ENCODE measurements around the gene SMAD1. TPM values are rescaled to one million over a fixed set of nuclear protein-coding genes. Genes with fewer than 3 reads are reported as not detected.

SMAD1 gene
- total RNA-seq, 1 donor = 36.0 TPM

DNA sequence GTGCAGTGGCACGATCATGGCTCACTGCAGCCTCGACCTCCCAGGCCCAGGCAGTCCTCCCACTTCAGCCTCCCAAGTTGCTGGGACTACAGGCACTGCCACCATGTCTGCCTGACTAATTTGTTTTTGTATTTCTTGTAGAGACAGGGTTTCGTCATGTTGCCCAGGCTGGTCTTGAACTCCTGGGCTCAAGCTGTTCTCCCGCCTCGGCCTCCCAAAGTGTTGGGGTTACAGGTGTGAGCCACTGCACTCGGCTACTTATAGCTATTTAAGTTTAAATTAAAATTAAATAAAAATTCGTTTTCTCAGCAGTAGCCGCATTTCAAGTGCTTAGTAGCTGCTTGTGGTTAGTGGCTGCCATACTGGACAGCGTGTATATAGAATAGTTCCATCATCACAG is 3.5 kb downstream of the SMAD1 start:
- no peak for DNase-seq (ENCODE audit: low read depth)
- H3K4me3 ChIP-seq (ENCODE audit: low read depth, low read length) = no peak overlapping the region
- TF ChIP-seq, protein P1, sequence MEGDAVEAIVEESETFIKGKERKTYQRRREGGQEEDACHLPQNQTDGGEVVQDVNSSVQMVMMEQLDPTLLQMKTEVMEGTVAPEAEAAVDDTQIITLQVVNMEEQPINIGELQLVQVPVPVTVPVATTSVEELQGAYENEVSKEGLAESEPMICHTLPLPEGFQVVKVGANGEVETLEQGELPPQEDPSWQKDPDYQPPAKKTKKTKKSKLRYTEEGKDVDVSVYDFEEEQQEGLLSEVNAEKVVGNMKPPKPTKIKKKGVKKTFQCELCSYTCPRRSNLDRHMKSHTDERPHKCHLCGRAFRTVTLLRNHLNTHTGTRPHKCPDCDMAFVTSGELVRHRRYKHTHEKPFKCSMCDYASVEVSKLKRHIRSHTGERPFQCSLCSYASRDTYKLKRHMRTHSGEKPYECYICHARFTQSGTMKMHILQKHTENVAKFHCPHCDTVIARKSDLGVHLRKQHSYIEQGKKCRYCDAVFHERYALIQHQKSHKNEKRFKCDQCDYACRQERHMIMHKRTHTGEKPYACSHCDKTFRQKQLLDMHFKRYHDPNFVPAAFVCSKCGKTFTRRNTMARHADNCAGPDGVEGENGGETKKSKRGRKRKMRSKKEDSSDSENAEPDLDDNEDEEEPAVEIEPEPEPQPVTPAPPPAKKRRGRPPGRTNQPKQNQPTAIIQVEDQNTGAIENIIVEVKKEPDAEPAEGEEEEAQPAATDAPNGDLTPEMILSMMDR (IDR thresholded peaks at IDR 0.05; ENCODE audit: insufficient read depth, low read length) = no peak

DNA sequence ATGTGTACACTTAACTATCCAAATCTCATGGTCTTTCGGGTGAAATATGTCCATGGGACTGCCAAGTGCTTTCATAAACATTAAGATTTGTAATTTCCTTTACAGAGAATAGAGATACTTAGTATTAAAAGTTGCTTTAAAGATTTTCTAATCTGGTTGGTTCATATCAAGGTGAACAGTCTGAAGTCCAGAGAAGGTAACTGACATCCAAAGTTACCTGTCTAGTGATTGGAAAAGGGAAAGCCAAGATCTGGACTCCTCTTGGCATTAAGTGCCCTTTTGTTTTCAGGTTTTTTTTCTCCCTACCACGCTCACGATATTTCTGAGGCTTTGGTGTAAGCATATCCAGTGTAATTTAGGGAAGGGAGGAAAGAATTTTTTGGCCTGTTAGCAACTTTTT is 5.0 kb downstream of the SMAD1 start:
- TF ChIP-seq, protein P1 (IDR thresholded peaks at IDR 0.05; ENCODE audit: insufficient read depth, low read length) = no peak
- no peak overlapping the region for H3K4me3 ChIP-seq (ENCODE audit: low read depth, low read length)
- DNase-seq (ENCODE audit: low read depth) = no peak

- TF ChIP-seq, protein P1 (IDR thresholded peaks at IDR 0.05; ENCODE audit: insufficient read depth, low read length) = no peak
- no peak for DNase-seq (ENCODE audit: low read depth)
- no peak overlapping the region for H3K4me3 ChIP-seq (ENCODE audit: low read depth, low read length)
Measured at GRCh38 chr4:145487631-145488030, 6.0 kb downstream of the SMAD1 start.

GRCh38 chr4:145488310-145488709 is 6.7 kb downstream of the SMAD1 start:
- TF ChIP-seq, protein P1 (IDR thresholded peaks at IDR 0.05; ENCODE audit: insufficient read depth, low read length) = no peak
- DNase-seq (ENCODE audit: low read depth) = no peak
- H3K4me3 ChIP-seq (ENCODE audit: low read depth, low read length) = no peak overlapping the region

DNA sequence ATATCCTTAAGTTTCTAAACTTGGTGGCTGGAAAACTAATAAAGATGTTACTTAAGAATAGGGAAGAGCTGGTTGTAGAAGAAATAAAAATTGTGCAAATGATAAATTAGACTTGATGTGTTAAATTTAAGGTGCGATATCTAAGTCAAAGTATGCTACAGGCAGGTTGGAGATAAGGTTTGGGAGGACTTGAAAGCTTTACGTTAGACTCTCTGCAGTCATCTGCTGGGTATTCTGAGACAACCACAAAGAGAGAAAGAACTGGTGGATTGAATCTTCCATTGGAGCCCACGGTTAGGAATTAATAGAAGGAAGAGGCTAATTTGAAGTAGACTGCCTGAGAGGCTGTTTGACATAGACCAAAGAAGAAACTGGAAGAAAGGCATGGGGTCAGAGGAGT is 7.9 kb downstream of the SMAD1 start:
- TF ChIP-seq, protein P1 (IDR thresholded peaks at IDR 0.05; ENCODE audit: insufficient read depth, low read length) = no peak
- H3K4me3 ChIP-seq (ENCODE audit: low read depth, low read length) = no peak overlapping the region
- DNase-seq (ENCODE audit: low read depth) = no peak

DNA sequence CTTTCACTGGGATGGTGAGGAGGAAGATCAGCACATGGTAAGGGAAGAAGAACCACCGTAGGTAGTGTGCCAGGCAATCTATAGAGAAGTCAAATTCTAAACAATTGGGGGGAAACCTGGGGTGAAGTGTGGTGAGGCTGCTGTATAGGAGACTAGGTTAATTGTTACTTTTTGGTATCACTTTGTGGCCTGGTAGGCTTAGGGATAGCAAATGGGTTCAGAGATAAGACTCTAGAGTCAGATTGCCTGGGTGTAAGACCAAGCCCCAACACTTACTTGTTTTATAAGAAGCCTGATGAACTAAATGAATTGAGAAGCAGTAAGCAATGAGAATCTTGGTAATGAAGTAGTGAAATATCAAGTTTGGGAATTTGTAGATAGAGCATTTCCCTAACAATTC is 8.7 kb downstream of the SMAD1 start:
- no peak for DNase-seq (ENCODE audit: low read depth)
- H3K4me3 ChIP-seq (ENCODE audit: low read depth, low read length) = no peak overlapping the region
- TF ChIP-seq, protein P1 (IDR thresholded peaks at IDR 0.05; ENCODE audit: insufficient read depth, low read length) = no peak

GRCh38 chr4:145490796-145491195 is 9.1 kb downstream of the SMAD1 start:
- TF ChIP-seq, protein P1 (IDR thresholded peaks at IDR 0.05; ENCODE audit: insufficient read depth, low read length) = no peak
- DNase-seq (ENCODE audit: low read depth) = no peak
- no peak overlapping the region for H3K4me3 ChIP-seq (ENCODE audit: low read depth, low read length)
